NB4 (cell line): Measurements from ENCODE around the gene ZSCAN16.

ENCODE experiments used
- DNase-seq: peaks from one replicate; pipeline ENCODE4 v3.0.0; 2010; ENCODE audit warnings: low read depth
- H3K4me3 ChIP-seq: one replicate; pipeline ENCODE4 v1.5.1; 2011; ENCODE audit warnings: mild to moderate bottlenecking, low read depth, low read length, moderate library complexity
- MAX ChIP-seq: IDR thresholded peaks from 2 replicates; pipeline ENCODE4 v1.6.1; 2011; ENCODE audit warnings: low read depth, low read length
- MYC ChIP-seq: IDR thresholded peaks from 2 replicates; pipeline ENCODE4 v1.6.1; 2011; ENCODE audit warnings: low read depth, low read length
- POLR2A ChIP-seq: IDR thresholded peaks from 2 replicates; pipeline ENCODE4 v1.6.1; 2011; ENCODE audit warnings: mild to moderate bottlenecking; ENCODE audit not compliant: insufficient read length; ENCODE audit errors: extremely low read depth
- TF ChIP-seq, protein P1 (sequence below): IDR thresholded peaks from one replicate; pipeline ENCODE4 v1.5.1; 2012; ENCODE audit warnings: low read depth, low read length

Gene ZSCAN16

GRCh38 chr6:28152531-28152930 lies 28.1 kb downstream of the ZSCAN16 start:
- TF ChIP-seq MAX (no peak), POLR2A (no peak), MYC (no peak)
- TF ChIP-seq, protein P1, sequence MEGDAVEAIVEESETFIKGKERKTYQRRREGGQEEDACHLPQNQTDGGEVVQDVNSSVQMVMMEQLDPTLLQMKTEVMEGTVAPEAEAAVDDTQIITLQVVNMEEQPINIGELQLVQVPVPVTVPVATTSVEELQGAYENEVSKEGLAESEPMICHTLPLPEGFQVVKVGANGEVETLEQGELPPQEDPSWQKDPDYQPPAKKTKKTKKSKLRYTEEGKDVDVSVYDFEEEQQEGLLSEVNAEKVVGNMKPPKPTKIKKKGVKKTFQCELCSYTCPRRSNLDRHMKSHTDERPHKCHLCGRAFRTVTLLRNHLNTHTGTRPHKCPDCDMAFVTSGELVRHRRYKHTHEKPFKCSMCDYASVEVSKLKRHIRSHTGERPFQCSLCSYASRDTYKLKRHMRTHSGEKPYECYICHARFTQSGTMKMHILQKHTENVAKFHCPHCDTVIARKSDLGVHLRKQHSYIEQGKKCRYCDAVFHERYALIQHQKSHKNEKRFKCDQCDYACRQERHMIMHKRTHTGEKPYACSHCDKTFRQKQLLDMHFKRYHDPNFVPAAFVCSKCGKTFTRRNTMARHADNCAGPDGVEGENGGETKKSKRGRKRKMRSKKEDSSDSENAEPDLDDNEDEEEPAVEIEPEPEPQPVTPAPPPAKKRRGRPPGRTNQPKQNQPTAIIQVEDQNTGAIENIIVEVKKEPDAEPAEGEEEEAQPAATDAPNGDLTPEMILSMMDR, result no peak
- no peak overlapping the region for H3K4me3 ChIP-seq
- no peak for DNase-seq

DNA sequence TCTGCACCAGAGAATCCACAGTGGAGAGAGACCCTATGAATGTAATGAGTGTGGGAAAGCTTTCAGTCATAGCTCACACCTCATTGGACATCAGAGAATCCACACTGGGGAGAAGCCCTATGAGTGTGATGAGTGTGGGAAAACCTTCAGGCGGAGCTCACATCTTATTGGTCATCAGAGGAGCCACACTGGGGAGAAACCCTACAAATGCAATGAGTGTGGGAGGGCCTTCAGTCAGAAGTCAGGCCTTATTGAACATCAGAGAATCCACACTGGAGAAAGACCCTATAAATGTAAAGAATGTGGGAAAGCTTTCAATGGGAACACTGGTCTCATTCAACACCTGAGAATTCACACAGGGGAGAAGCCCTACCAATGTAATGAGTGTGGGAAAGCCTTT lies 29.1 kb downstream of the ZSCAN16 start:
- H3K4me3 ChIP-seq, result no peak overlapping the region
- DNase-seq, result no peak
- TF ChIP-seq POLR2A (no peak), MYC (no peak), MAX (no peak)
- TF ChIP-seq, protein P1, result no peak

DNA sequence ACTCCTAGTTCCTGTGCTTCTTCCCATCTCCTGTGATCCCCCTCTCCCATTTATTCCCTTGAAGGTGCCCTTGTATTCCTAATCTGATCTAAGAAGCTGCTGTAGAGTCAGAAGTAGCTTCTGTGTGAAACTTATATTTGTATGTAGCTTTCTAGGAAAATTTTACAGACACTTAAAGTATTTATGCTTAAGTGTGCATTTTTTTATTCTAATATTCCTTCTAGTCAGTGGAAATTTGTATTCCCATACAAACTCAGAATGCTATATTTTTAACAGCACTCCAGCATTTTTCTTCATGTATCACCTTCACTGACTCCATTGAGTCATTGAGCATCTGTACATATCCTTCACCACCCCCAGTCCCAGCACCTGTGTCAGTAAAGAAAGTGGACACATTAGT lies 29.9 kb downstream of the ZSCAN16 start:
- no peak overlapping the region for H3K4me3 ChIP-seq
- TF ChIP-seq MAX, result no peak
- TF ChIP-seq, protein P1, result no peak
- TF ChIP-seq MYC, result no peak

GRCh38 chr6:28158318-28158717 lies 33.9 kb downstream of the ZSCAN16 start:
- H3K4me3 ChIP-seq, result no peak overlapping the region
- TF ChIP-seq, protein P1, result no peak
- no peak for TF ChIP-seq MYC
- TF ChIP-seq MAX, result no peak
- TF ChIP-seq POLR2A, result no peak
- DNase-seq, result no peak

More for the DNA sequence above, 29.9 kb downstream of the ZSCAN16 start:
- DNase-seq, result no peak

DNA sequence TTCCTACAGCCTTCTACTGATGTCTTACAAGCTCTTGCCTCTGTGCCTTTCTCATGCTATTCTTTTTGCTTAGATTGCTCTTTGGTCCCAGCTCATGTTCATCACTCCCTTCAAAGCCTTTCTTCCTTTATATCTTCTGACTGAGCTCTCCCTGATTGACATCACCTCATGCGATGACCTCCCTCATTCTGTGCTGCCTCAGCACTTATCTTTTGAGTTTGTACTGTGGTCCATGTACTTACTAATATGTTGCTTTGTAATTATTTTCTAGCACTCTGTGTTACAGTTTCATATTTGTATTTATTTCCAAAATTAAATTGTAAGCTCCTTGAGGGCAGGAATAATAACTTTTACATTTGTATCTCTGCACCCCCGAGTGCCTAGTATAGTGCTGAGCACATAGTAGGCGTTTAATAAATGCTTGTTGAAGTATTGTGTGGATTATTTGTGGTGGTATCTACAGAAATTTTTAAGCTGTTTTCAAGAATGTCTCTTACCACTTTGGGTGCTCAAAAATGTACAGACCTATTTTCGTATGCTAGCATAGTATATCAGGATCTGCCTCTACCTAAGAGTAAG lies 34.7 kb downstream of the ZSCAN16 start:
- TF ChIP-seq MYC, result no peak
- no peak for TF ChIP-seq MAX
- no peak for TF ChIP-seq POLR2A
- TF ChIP-seq, protein P1, result no peak
- no peak for DNase-seq
- H3K4me3 ChIP-seq, result no peak overlapping the region
